ENCODE measurements around the gene POPDC3.

POPDC3 gene

DNA sequence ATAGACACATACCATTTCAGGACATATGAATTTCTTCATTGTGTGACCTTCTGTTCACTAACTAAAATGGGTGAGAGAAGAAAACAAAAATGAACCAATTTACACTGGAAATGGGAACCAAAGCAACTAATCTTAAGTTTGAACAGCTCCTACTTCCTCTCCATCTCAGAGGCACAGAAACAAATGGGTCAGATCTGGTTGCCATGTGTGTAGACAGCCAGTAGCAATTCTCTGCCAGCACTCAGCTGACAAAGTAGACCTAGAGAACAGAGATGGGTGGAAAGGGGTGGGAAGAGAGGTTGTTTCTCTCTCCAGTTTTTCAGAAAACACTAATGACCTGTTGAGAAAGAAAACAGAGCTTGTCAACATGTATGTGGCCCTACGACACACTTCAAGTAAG, 14.3 kb upstream of the POPDC3 start:
- Histone ChIP-seq H3K4me3 (ENCODE audit: low read depth, low read length) (no peak overlapping the region), H3K27ac (ENCODE audit: extremely low read depth, low read depth, low read length) (no peak overlapping the region), H3K9me3 (ENCODE audit: control insufficient read depth, insufficient read depth, low read depth, low read length) (no peaks in the 10 kb centered on the region), H3K4me1 (ENCODE audit: control insufficient read depth, insufficient read depth, low read length) (no peaks in the 10 kb centered on the region), H3K36me3 (ENCODE audit: control insufficient read depth in 2 of 2, insufficient read depth in 1 of 2, low read length in 2 of 2) (no peaks in the 10 kb centered on the region)
- ChIA-PET POLR2A (no interaction called here), CTCF (interaction anchor here (0.6 to 1.3 kb wide), 5 partner anchors 13 to 289 kb away, joined by 3 to 6 read pairs (median 3); no protein-coding TSS in a partner anchor)
- TF ChIP-seq, protein P1, sequence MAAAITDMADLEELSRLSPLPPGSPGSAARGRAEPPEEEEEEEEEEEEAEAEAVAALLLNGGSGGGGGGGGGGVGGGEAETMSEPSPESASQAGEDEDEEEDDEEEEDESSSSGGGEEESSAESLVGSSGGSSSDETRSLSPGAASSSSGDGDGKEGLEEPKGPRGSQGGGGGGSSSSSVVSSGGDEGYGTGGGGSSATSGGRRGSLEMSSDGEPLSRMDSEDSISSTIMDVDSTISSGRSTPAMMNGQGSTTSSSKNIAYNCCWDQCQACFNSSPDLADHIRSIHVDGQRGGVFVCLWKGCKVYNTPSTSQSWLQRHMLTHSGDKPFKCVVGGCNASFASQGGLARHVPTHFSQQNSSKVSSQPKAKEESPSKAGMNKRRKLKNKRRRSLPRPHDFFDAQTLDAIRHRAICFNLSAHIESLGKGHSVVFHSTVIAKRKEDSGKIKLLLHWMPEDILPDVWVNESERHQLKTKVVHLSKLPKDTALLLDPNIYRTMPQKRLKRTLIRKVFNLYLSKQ (tag by site-specific recombination; IDR thresholded peaks at IDR 0.05; ENCODE audit: borderline replicate concordance) = no peak
- TF ChIP-seq ZNF394 (tag by site-specific recombination; IDR thresholded peaks at IDR 0.05; ENCODE audit: borderline replicate concordance) = no peak
- TF ChIP-seq ZNF610 (tag by site-specific recombination; IDR thresholded peaks at IDR 0.05; ENCODE audit: borderline replicate concordance) = no peak
- no peak for TF ChIP-seq ZNF747 (tag by site-specific recombination; IDR thresholded peaks at IDR 0.05)
- no peak for TF ChIP-seq ZNF19 (tag by site-specific recombination; IDR thresholded peaks at IDR 0.05; ENCODE audit: low read depth)
- TF ChIP-seq ZNF350 (tag by site-specific recombination; IDR thresholded peaks at IDR 0.05) = no peak
- TF ChIP-seq ZNF266 (tag by site-specific recombination; IDR thresholded peaks at IDR 0.05; ENCODE audit: low read depth) = no peak

DNA sequence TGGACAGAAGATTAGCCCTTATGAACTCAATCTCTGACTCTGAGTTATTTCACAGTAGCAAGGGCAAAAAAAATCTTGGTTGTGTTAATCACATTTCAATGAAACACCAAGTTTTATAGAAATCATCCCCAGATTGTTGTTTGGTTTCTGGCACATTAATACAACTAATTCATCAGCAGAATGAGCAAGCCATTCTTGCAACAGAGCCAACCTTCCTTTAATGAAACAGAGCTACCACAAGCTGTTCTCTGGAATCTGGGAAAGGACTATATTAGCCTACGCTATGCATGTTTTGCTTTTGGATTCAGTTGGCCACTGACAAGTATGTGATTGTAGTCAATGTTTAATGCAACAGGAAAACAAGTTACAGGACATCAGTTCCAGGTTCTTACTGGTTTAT, 13.8 kb upstream of the POPDC3 start:
- Histone ChIP-seq H3K4me1 (ENCODE audit: control insufficient read depth, insufficient read depth, low read length) (no peaks in the 10 kb centered on the region), H3K27ac (ENCODE audit: extremely low read depth, low read depth, low read length) (no peak overlapping the region), H3K4me3 (ENCODE audit: low read depth, low read length) (no peak overlapping the region), H3K36me3 (ENCODE audit: control insufficient read depth in 2 of 2, insufficient read depth in 1 of 2, low read length in 2 of 2) (no peaks in the 10 kb centered on the region), H3K9me3 (ENCODE audit: control insufficient read depth, insufficient read depth, low read depth, low read length) (no peaks in the 10 kb centered on the region)
- TF ChIP-seq GLIS1 (tag by site-specific recombination; IDR thresholded peaks at IDR 0.05) (no peak), OSR2 (tag by site-specific recombination; IDR thresholded peaks at IDR 0.05) (no peak), ZNF792 (tag by site-specific recombination; IDR thresholded peaks at IDR 0.05) (no peak), SCRT1 (tag by site-specific recombination; IDR thresholded peaks at IDR 0.05; ENCODE audit: borderline replicate concordance) (no peak), ZNF660 (tag by site-specific recombination; IDR thresholded peaks at IDR 0.05) (no peak)
- POLR2A ChIA-PET = no interaction called here
- CTCF ChIA-PET = interaction anchor here (0.6 to 1.3 kb wide), 4 partner anchors 13 to 290 kb away, joined by 3 to 6 read pairs (median 3); no protein-coding TSS in a partner anchor

DNA sequence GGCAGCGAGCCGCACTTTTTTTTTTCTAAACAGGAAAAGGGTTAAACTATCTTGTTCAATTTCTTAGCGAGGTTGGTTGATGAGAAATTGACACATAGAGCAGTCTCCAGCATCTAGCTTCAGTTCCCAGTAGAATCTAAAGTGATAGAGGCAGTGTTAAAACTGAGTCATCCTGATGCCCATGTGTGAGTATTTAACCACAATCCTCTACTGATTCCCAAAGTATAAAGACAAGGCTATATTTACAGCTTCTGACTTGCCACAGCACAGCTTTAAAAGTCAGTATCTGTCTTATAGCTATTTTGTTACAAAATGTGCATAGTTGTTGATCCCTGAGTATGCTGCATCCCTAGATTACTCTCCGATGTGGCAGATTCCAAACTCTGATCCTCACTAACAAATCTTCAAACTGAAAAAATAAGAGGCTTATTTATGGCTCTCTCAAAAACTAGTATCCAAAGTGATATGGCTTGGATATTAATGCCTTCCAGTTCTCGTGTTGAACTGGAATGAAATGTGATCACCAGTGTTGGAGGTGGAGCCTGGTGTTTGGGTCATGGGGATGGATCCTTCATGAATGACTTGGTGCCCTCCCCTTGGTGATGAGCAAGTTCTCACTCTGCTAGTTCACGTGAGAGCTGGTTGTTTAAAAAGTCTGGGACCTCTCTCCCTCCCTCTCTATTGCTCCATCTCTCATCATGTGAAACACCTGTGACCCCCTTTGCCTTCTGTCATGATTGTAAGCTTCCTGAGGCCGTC, 13.1 kb upstream of the POPDC3 start:
- H3K9me3 ChIP-seq (ENCODE audit: control insufficient read depth, insufficient read depth, low read depth, low read length) = no peaks in the 10 kb centered on the region
- H3K4me3 ChIP-seq (ENCODE audit: low read depth, low read length) = no peak overlapping the region
- ChIA-PET CTCF (interaction anchor here (0.6 to 1.2 kb wide), 2 partner anchors 18 to 851 kb away, joined by 4 to 5 read pairs; no protein-coding TSS in a partner anchor), POLR2A (no interaction called here)
- no peaks in the 10 kb centered on the region for H3K4me1 ChIP-seq (ENCODE audit: control insufficient read depth, insufficient read depth, low read length)
- TF ChIP-seq, protein P2, sequence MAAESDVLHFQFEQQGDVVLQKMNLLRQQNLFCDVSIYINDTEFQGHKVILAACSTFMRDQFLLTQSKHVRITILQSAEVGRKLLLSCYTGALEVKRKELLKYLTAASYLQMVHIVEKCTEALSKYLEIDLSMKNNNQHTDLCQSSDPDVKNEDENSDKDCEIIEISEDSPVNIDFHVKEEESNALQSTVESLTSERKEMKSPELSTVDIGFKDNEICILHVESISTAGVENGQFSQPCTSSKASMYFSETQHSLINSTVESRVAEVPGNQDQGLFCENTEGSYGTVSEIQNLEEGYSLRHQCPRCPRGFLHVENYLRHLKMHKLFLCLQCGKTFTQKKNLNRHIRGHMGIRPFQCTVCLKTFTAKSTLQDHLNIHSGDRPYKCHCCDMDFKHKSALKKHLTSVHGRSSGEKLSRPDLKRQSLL (tag by site-specific recombination; IDR thresholded peaks at IDR 0.05) = peak; percentile 78
- TF ChIP-seq ZNF366 (tag by site-specific recombination; conservative IDR thresholded peaks at IDR 0.05) (no peak), ZNF174 (tag by site-specific recombination; IDR thresholded peaks at IDR 0.05) (no peak), ZNF514 (tag by site-specific recombination; IDR thresholded peaks at IDR 0.05) (no peak)
- no peaks in the 10 kb centered on the region for H3K36me3 ChIP-seq (ENCODE audit: control insufficient read depth in 2 of 2, insufficient read depth in 1 of 2, low read length in 2 of 2)
- no peak overlapping the region for H3K27ac ChIP-seq (ENCODE audit: extremely low read depth, low read depth, low read length)
